Iris pigment epithelial cell (primary cell): ENCODE measurements around the gene AIRE.
"Not testable (repeated sequence)": the region's sequence is repeated elsewhere in the genome, so short reads cannot be mapped to it uniquely, and the experiment has no call there.

Source experiments
- DNase-seq: peaks from one replicate; pipeline ENCODE4 v3.0.0-alpha.2; 2011; ENCODE audit warnings: low read depth

The AIRE gene

GRCh38 chr21:44291936-44292811 lies 6.5 kb downstream of the AIRE start:
- no peak for DNase-seq

GRCh38 chr21:44292812-44293195 lies 7.1 kb downstream of the AIRE start:
- no peak for DNase-seq

GRCh38 chr21:44293551-44294231 lies 8.0 kb downstream of the AIRE start:
- DNase-seq = no peak

- DNase-seq = no peak
Measured at GRCh38 chr21:44294391-44295162, 8.9 kb downstream of the AIRE start.

DNA sequence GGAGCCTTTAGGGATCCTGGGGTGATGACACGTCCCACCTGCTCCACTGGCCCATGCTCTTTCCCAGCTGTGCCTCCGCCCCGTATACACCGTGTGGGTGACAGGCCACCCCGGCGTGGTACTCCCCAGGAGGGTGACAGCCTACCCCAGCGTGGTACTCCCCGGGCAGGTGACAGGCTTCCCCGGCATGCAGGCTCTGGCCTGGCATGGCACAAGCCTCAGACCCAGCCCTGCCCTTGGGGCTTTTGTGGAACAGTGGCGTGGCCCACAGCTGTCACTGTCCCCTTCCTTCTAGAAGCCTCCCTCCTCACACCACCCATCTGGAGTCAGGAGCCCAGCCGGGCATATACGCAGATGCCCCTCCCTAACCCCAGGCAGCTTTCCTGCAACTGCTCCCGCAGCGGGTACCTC lies 9.5 kb downstream of the AIRE start:
- no peak for DNase-seq

DNA sequence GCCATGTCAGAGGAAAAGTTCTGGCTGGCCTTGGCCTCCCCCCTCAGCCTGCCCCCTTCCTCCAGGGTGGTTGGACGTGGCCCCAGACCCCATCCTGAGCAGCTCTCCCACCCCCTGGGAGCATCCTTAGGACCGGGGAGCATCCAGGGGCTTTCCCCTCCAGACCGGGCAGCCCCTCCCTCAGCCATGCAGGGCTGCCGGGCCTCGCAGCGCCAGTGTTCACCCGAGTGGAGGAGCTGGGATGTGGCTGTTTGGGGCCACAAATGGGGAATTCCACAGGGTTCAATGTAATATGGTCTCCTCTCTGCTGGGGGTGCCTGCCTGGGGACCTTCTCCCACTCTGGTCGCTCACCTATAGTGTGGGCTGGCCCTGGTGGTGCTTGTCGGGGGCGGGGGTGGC lies 10.0 kb downstream of the AIRE start:
- no peak for DNase-seq

GRCh38 chr21:44296103-44296519 lies 10.4 kb downstream of the AIRE start:
- DNase-seq = no peak

GRCh38 chr21:44296916-44297315 lies 11.2 kb downstream of the AIRE start:
- no peak for DNase-seq

DNA sequence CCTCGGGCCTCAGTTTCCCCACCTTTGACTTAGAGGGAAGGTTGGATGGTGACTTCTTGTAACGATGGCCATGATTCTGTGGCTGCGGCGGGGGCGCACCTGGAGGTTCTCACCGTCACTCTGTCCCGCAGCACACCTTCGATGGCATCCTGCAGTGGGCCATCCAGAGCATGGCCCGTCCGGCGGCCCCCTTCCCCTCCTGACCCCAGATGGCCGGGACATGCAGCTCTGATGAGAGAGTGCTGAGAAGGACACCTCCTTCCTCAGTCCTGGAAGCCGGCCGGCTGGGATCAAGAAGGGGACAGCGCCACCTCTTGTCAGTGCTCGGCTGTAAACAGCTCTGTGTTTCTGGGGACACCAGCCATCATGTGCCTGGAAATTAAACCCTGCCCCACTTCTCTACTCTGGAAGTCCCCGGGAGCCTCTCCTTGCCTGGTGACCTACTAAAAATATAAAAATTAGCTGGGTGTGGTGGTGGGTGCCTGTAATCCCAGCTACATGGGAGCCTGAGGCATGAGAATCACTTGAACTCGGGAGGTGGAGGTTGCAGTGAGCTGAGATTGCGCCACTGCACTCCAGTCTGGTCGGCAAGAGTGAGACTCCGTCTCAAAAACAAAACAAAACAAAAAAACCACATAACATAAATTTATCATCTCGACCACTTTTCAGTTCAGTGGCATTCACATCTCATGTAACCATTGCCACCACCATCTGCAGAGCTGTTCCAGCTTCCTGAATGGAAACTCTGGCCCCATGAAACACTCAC lies 12.0 kb downstream of the AIRE start:
- DNase-seq = peak; percentile 80

- DNase-seq = no peak
Measured at GRCh38 chr21:44298301-44298700, 12.6 kb downstream of the AIRE start.

DNA sequence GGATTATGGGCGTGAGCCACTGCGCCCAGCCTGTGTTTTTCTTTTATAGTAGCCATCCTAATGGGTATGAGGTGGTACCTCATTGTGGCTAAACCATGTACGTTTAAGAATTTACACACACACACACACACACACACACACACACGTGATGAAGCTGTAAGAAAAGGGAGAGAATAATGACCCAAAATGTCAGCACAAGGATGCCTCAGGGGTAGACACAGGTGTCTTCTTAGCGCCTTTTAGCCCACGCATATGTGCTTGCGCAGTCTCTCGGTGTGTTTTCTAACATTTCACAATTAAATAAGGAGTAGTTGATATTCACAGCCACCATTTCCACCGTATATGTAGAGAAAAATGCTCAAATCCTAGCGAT lies 13.4 kb downstream of the AIRE start:
- peak; percentile 21 for DNase-seq

DNA sequence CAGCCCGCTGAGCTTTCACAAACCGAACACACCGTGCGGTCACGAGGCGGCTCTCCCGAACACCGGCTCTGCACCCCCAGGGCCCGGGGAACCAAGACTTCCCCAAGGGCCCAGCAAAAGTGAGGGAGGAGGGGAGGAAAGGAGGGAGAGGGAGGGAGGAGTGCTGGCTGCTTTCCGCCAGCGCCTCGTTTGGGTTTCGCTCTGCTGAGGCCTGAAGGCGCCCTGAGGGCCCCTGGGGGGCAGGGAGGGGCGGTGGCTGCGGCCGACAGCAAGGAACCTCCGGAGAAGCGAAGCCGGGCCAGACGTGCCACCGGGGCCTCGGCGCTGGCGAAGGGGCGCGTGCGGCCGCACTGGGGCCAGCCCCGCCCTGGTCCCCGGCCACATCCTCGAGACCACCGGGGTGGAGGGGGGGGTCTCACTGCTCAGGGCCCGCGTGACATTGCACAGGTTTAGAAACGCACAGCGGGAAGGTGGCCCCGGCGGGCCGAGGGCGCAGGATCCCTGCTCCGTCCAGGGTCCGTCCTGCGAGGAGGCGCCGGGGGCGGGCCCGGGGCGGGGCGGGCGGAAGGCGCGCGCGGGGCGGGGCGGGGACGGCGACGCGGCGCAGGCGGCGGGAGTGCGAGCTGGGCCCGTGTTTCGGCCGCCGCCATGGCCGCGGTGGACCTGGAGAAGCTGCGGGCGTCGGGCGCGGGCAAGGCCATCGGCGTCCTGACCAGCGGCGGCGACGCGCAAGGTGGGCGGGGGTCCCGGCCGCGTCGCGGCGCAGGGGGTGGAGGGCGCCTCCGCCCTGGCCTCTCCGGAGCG lies 14.0 kb downstream of the AIRE start, which contains the start of gene PFKL:
PFKL (plus strand) TSS at position 596 of the 804 bp plus-strand sequence; CDS start at position 649, 53 bp downstream.
- peak; percentile 46 for DNase-seq

DNA sequence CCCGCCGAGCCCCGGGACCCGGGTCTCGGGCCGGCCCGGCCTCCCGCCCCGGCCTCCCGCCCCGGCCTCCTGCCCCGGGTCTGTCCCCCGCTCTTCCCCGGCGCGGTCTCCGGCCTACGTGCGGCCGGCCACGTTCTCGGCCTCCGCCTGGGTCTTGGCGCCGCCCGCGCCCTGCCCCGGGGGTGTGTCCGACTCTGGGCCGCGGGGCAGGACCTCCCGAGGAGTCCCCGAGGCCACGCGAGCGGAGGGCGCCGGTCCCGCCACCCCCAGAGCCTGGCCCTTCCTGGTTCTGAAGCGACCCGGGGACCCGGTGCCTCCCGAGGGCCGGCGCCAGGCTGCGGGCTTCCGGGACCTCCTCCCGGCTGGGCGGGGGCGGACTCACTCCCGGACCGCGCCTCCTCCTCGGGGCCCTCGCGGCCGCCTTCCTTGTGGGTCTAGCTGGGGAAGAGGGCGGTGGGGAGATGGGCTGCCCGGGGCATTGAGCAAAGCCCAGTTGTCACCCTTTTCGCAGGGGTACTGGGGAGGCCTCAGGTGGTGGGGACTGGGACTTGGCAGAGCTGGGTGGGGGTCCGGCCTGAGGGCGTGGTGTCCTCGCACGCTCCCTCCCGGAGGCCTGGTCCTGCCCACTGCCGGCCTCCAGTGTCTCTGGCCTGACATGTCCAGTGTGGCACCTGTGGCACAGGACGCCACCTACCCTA lies 14.7 kb downstream of the AIRE start:
- DNase-seq = peak; percentile 56

GRCh38 chr21:44301141-44301540 lies 15.5 kb downstream of the AIRE start:
- no peak for DNase-seq

- DNase-seq = no peak
Measured at GRCh38 chr21:44301961-44302406, 16.3 kb downstream of the AIRE start.

- DNase-seq = not testable (repeated sequence)
Measured at GRCh38 chr21:44302573-44303401, 17.1 kb downstream of the AIRE start.

DNA sequence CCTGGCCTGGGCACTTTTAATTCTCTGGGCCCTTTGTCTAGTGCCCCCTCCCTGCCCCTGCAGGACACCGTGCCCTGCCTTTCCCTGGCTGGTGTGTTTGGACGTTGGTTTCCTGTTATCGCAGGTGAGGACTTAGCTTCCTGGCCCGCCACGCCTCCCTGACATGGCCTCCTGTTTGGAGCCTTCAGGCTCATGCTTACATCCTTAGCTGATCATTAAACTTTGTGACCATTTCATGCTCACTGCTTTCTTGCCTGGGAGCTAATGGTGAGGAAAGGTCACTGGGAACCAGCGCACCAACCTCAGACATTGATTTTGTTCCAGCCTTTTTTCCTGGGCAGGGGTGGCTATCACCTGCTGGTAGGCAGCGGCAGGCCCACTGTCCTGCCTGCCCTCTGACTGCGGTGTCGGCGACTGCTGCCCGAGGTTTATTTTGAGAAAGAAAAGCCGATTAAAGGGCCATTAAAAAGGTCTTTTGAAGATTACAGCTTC lies 17.9 kb downstream of the AIRE start:
- DNase-seq = no peak

GRCh38 chr21:44304011-44304616 lies 18.4 kb downstream of the AIRE start:
- DNase-seq = no peak

GRCh38 chr21:44304877-44305293 lies 19.2 kb downstream of the AIRE start:
- peak; percentile 33 for DNase-seq
